ENCODE measurements around the gene RALGAPA2.

The RALGAPA2 gene

GRCh38 chr20:20417876-20418676 is 294.4 kb downstream of the RALGAPA2 start:
- no peak overlapping the region for H3K4me3 ChIP-seq (ENCODE audit: control insufficient read depth, low read depth, low read length)
- no peak for TF ChIP-seq CTCF (conservative IDR thresholded peaks at IDR 0.05; ENCODE audit: control insufficient read depth, insufficient read depth, low read depth, low read length)
- no peak for DNase-seq (ENCODE audit: low read depth)

GRCh38 chr20:20415321-20415720 is 297.1 kb downstream of the RALGAPA2 start:
- TF ChIP-seq CTCF (conservative IDR thresholded peaks at IDR 0.05; ENCODE audit: control insufficient read depth, insufficient read depth, low read depth, low read length), result no peak
- no peak for DNase-seq (ENCODE audit: low read depth)
- H3K4me3 ChIP-seq (ENCODE audit: control insufficient read depth, low read depth, low read length), result no peak overlapping the region

- no peak overlapping the region for H3K4me3 ChIP-seq (ENCODE audit: control insufficient read depth, low read depth, low read length)
- TF ChIP-seq CTCF (conservative IDR thresholded peaks at IDR 0.05; ENCODE audit: control insufficient read depth, insufficient read depth, low read depth, low read length), result no peak
- DNase-seq (ENCODE audit: low read depth), result no peak
Observed at GRCh38 chr20:20414640-20415220, 297.7 kb downstream of the RALGAPA2 start.

- H3K4me3 ChIP-seq (ENCODE audit: control insufficient read depth, low read depth, low read length), result no peak overlapping the region
- TF ChIP-seq CTCF (conservative IDR thresholded peaks at IDR 0.05; ENCODE audit: control insufficient read depth, insufficient read depth, low read depth, low read length), result no peak
- no peak for DNase-seq (ENCODE audit: low read depth)
Observed at GRCh38 chr20:20413810-20414281, 298.6 kb downstream of the RALGAPA2 start.

GRCh38 chr20:20412750-20413149 is 299.7 kb downstream of the RALGAPA2 start:
- DNase-seq (ENCODE audit: low read depth), result no peak
- no peak for TF ChIP-seq CTCF (conservative IDR thresholded peaks at IDR 0.05; ENCODE audit: control insufficient read depth, insufficient read depth, low read depth, low read length)
- no peak overlapping the region for H3K4me3 ChIP-seq (ENCODE audit: control insufficient read depth, low read depth, low read length)

- no peak overlapping the region for H3K4me3 ChIP-seq (ENCODE audit: control insufficient read depth, low read depth, low read length)
- DNase-seq (ENCODE audit: low read depth), result no peak
- TF ChIP-seq CTCF (conservative IDR thresholded peaks at IDR 0.05; ENCODE audit: control insufficient read depth, insufficient read depth, low read depth, low read length), result no peak
Observed at GRCh38 chr20:20411836-20412235, 300.6 kb downstream of the RALGAPA2 start.

Measured in fibroblast of mammary gland (primary cell).